HFF-Myc (cell line): ENCODE measurements around the gene CFAP157.

ENCODE experiments used
- DNase-seq: peaks from one replicate; pipeline ENCODE4 v3.0.0-alpha.2; 2011; ENCODE audit warnings: low read depth; ENCODE audit errors: extremely low read depth
- H3K4me3 ChIP-seq: replicated peaks from 2 replicates; pipeline ENCODE4 v1.5.1; 2011; ENCODE audit warnings: low read depth, mild to moderate bottlenecking, control low read depth, low read length
- TF ChIP-seq, protein P1 (sequence below): IDR thresholded peaks from 2 replicates; pipeline ENCODE4 v1.5.1; 2012; ENCODE audit warnings: mild to moderate bottlenecking, low read depth, low read length, control low read depth; ENCODE audit errors: missing control alignments

The CFAP157 gene

DNA sequence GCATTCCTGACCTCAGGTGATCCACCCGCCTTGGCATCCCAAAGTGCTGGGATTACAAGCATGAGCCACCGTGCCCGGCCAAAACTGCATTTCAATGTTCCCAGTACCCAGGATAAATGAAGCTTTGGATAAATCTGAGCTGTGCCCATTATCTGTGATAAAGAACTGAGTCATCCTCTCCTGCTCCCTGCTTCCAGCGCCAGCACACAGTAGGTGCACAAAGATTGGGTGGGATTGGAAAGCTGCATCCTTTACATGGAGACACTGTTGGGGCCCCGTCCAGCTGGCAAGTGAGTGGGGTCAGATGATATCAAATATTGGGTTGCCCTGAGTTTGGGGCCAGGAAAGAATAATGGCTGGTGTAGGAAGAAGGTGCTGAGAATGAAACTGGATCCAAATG is 54.3 kb downstream of the CFAP157 start:
- no peak for DNase-seq
- no peak overlapping the region for H3K4me3 ChIP-seq
- TF ChIP-seq, protein P1, sequence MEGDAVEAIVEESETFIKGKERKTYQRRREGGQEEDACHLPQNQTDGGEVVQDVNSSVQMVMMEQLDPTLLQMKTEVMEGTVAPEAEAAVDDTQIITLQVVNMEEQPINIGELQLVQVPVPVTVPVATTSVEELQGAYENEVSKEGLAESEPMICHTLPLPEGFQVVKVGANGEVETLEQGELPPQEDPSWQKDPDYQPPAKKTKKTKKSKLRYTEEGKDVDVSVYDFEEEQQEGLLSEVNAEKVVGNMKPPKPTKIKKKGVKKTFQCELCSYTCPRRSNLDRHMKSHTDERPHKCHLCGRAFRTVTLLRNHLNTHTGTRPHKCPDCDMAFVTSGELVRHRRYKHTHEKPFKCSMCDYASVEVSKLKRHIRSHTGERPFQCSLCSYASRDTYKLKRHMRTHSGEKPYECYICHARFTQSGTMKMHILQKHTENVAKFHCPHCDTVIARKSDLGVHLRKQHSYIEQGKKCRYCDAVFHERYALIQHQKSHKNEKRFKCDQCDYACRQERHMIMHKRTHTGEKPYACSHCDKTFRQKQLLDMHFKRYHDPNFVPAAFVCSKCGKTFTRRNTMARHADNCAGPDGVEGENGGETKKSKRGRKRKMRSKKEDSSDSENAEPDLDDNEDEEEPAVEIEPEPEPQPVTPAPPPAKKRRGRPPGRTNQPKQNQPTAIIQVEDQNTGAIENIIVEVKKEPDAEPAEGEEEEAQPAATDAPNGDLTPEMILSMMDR, result no peak

DNA sequence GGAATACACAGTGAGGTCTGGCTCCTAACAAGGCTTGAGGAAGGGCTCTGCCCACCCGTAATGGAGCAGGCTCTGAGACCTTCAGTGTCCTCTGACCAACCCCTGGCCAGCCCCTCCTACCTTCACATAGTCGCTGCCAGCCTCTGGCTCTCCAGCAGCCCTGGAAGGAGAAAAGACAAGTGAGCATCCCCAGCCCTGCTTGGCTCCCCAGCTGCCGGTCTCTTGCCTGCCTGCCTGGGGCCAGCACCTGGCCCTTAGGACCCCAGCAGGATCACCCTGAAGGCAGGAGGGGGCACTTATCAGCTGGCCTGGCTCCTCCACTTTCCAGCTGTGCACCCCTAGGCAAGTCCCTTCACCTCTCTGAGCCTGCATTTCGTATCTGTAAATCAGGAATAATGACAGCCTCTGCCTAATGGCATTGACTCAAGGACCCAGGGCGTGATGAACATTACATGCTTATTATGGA is 54.7 kb downstream of the CFAP157 start:
- no peak overlapping the region for H3K4me3 ChIP-seq
- DNase-seq, result no peak
- TF ChIP-seq, protein P1, result no peak

DNA sequence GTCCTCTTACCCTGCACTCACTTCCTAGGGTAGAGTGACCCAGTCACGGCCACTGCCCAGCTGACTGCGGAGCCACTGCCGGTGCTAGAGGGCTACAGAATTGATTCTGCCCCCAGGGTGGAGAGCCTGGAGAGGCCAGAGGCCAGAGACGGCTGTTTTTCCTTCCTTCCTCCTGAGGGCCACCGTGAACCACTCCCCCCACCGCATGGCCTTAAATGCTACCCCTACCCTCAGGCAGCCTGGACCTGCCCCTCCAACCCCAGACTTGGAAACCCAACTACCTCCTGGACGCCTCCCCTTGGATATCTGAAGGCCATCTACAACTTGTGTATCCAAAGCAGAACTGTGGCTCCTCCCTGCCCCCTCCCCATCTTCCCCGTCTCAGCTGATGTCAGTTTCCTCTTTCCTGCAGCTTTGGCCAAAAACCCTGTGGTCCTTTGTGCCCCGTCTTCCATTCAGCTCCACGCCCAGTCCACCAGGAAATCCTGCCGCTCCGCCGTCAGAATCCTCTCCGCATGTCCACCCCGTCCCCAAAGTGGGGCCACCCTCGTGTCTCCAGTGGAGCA is 55.4 kb downstream of the CFAP157 start:
- no peak for DNase-seq
- TF ChIP-seq, protein P1, result no peak
- H3K4me3 ChIP-seq, result no peak overlapping the region

DNA sequence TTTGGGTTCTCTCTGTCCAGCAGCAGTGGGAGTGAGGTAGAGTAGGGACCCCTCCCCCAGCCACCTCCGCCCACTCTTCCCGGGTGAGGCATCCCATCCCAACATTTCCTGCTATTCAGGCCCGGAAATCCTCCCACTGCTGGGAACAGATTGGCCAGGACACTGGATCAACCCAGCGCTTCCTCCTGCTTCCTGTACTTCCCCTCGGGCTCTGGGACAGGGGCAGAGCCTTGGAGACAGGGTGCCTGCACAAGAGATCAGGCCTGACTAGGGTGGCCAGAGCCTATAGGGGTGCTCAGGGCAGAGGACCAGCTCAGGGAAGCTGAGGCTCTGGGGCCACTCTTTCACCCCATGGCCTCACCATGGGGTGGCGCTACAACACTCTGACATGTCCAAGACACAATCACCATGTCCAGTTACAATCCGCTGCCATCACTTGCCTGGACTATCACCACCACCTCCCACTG is 57.2 kb downstream of the CFAP157 start:
- DNase-seq, result no peak
- TF ChIP-seq, protein P1, result peak; percentile 44
- H3K4me3 ChIP-seq, result no peak overlapping the region

DNA sequence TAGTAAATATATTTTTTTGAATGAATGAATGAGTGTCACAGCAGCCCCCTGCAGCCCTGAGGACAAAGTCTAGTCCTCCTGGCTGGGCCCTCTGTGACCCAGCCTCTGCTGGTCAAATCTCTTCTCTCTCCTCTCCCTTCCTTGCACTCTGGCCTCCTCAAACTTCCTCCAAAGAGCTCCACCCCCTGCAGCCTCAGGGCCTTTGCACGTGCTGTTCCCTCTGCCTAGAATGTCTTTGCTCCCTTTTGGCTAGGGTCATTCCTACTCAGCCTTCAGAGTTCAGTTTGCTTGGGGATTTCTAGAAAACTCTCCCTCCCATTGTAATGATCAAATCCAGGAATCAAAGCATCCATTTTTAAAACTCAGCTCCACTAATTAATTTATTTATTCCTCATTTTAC is 58.6 kb downstream of the CFAP157 start:
- no peak for DNase-seq
- TF ChIP-seq, protein P1, result no peak
- H3K4me3 ChIP-seq, result no peak overlapping the region
